Cortex of kidney (tissue), 1 donor: ENCODE measurements around the gene WDPCP.
"Not testable (repeated sequence)": the region's sequence is repeated elsewhere in the genome, so short reads cannot be mapped to it uniquely, and the experiment has no call there.

Experiments
- DNase-seq: peaks from one replicate; lab custom pipeline; 2025; lab: John Stamatoyannopoulos, UW

Gene WDPCP

DNA sequence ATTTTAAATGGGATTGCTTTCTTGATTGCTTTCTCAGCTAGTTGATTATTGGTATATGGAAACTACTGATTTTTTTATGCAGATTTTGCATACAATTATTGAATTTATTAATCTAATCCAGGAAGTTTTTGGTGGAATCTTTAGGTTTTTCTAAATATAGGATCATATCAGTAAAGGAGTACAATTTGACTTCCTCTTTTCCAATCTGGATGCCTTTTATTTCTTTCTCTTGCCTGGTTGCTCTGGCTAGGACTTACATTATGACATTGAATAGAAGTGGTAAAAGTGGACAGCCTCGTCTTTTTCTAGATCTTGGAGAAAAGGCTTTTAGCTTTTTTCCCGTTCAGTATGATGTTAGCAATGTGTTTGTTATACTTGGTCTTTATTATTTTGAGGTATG lies 486.3 kb downstream of the WDPCP start:
- no peak for DNase-seq

DNA sequence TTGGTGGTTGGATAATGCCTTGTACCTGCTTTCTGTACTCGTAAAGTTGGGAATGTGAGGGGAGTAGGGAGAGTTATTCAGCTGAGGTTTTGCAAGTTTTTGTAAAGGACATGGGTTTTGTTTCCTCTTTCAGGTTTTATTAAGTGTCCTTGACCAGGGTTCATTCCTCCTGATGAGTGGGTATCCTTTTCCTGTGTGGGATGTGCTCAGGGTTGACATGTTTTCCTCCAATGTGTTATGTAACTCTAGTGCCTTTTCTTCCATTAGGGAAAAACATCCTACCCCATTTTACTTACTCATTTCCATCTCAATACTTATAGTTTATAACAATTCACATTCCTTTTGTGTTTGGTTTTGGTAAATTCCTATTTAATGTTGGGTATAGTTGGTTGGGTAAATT lies 489.2 kb downstream of the WDPCP start:
- no peak for DNase-seq

DNA sequence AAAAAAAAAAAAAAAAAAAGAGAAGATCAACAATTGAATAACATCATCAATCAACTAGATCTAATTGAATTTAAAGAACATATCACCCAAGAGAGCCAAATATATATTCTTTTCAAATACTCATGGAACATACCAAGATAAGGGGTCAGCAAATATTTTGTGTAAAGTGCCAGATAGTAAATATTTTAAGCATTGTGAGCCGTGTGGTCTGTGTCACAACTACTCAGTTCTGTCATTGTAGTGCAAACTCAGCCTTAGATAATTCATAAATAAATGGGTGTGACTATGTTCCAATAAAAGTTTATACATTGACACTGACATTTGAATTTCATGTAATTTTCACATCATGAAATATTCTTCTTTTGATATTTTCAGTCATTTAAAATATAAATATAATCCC lies 491.8 kb downstream of the WDPCP start:
- no peak for DNase-seq

GRCh38 chr2:63093502-63093901 lies 494.8 kb downstream of the WDPCP start:
- no peak for DNase-seq

GRCh38 chr2:63092857-63093256 lies 495.4 kb downstream of the WDPCP start:
- DNase-seq: no peak

DNA sequence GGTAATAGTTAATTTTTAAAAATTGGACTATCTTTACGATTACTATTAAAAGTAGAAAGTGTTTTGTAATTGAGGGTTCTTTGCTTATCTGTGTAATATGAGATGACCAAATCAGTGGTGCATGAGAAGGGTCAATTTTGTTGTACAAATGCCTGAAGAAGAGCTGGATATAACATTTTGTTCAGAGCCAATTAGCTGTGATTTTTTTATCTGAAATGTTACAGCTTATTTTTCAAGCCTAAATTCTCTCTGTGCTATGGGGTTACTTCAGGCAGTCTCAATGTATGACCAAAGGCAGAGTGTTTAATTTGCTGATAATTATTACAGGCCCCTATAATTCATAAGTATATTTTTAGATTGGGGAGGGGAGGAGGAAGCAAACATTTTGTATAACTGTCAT lies 495.9 kb downstream of the WDPCP start:
- no peak for DNase-seq

- no peak for DNase-seq
These were observed 501.6 kb downstream of the WDPCP start for GRCh38 chr2:63086687-63087086.

- DNase-seq: no peak
These were observed 506.9 kb downstream of the WDPCP start for GRCh38 chr2:63081404-63081803.

- no peak for DNase-seq
These were observed 509.2 kb downstream of the WDPCP start for GRCh38 chr2:63078852-63079606.

DNA sequence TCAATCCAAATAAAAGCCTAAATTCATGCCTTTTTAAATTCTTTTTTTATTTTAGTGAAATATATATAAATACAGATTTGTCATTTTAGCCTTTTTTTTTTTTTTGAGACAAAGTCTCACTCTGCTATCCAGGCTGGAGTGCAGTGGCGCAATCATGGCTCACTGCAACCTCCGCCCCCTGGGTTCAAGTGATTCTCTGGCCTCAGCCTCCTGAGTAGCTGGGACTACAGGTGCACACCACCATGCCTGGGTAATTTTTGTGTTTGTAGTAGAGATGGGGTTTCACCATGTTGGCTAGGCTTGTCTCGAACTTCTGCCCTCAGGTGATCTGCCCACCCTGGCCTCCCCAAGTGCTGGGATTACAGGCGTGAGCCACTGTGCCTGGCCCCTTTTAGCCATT lies 513.9 kb downstream of the WDPCP start:
- DNase-seq: not testable (repeated sequence)

DNA sequence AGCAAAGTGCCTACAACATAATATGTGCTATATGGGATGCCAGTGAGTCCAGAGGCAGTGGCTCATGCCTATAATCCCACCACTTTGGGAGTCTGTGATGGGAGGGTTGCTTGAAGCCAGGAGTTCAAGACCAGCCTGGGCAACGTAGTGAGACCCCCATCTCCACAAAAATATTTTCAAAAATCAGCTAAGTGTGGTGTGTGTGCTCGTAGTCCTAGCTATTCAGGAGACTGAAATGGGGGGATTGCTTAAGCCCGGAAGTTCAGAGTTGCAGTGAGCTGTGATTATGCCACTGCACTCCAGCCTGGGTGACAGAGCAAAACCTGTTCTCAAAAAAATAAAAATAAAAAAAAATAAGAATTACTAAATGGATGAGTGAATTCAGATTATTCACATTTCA lies 514.3 kb downstream of the WDPCP start:
- DNase-seq: no peak

DNA sequence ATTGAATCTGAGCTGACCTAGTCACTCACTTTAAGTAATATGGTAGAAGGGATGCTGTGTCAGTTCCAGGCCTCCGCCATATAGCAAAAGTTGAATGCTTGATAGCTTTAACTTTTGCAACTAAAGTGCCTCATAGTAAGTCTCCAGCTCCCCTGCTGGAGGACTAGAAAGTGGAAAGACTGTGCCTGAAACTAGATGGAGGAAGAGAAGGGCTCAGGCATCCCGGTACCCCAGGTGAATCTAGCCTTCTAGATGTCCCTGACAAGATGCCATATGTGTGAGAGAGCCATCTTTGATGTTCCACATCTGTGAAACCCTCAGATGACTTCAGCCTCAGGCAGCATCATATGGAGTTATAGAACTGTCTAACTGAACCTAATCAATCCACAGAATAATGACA lies 516.6 kb downstream of the WDPCP start:
- DNase-seq: no peak
